ENCODE data around the gene ZNF219.

Gene ZNF219

GRCh38 chr14:21121122-21121521 lies 22.7 kb upstream of the ZNF219 start:
- Histone ChIP-seq H3K4me1 (no peaks in the 10 kb centered on the region), H3K36me3 (no peaks in the 10 kb centered on the region)
- no peak for TF ChIP-seq CTCF (IDR thresholded peaks at IDR 0.05; ENCODE audit: low read depth, low read length)

GRCh38 chr14:21120686-21121085 lies 22.2 kb upstream of the ZNF219 start:
- no peaks in the 10 kb centered on the region for H3K9me3 ChIP-seq
- DNase-seq = no peak
- H3K4me1 ChIP-seq = no peaks in the 10 kb centered on the region
- H3K36me3 ChIP-seq = no peaks in the 10 kb centered on the region
- TF ChIP-seq CTCF (IDR thresholded peaks at IDR 0.05; ENCODE audit: low read depth, low read length) = no peak
- peaks cover 10% of the 10 kb centered on the region; the same call in 1 of the 2 replicates for H3K27me3 ChIP-seq
- no peak overlapping the region for H3K4me3 ChIP-seq (ENCODE audit: low read depth, low read length)

More at GRCh38 chr14:21121122-21121521, 22.7 kb upstream of the ZNF219 start:
- H3K27me3 ChIP-seq = peaks cover 13% of the 10 kb centered on the region; the same call in 1 of the 2 replicates
- DNase-seq = no peak
- H3K4me3 ChIP-seq (ENCODE audit: low read depth, low read length) = no peak overlapping the region
- no peaks in the 10 kb centered on the region for H3K9me3 ChIP-seq

- H3K9me3 ChIP-seq = no peaks in the 10 kb centered on the region
- no peaks in the 10 kb centered on the region for H3K4me1 ChIP-seq
- no peak for DNase-seq
- peaks cover 10% of the 10 kb centered on the region; the same call in 1 of the 2 replicates for H3K27me3 ChIP-seq
- no peak overlapping the region for H3K4me3 ChIP-seq (ENCODE audit: low read depth, low read length)
- TF ChIP-seq CTCF (IDR thresholded peaks at IDR 0.05; ENCODE audit: low read depth, low read length) = no peak
- H3K36me3 ChIP-seq = no peaks in the 10 kb centered on the region
These were observed 20.5 kb upstream of the ZNF219 start for GRCh38 chr14:21118933-21119332.

GRCh38 chr14:21113369-21113768 lies 14.9 kb upstream of the ZNF219 start:
- no peak for DNase-seq
- TF ChIP-seq CTCF (IDR thresholded peaks at IDR 0.05; ENCODE audit: low read depth, low read length) = no peak
- no peaks in the 10 kb centered on the region for H3K27me3 ChIP-seq
- H3K36me3 ChIP-seq = no peaks in the 10 kb centered on the region
- no peak overlapping the region for H3K4me3 ChIP-seq (ENCODE audit: low read depth, low read length)
- no peaks in the 10 kb centered on the region for H3K4me1 ChIP-seq
- no peaks in the 10 kb centered on the region for H3K9me3 ChIP-seq

- H3K27me3 ChIP-seq = no peaks in the 10 kb centered on the region
- H3K36me3 ChIP-seq = no peaks in the 10 kb centered on the region
- no peak for TF ChIP-seq CTCF (IDR thresholded peaks at IDR 0.05; ENCODE audit: low read depth, low read length)
These were observed 13.8 kb upstream of the ZNF219 start for GRCh38 chr14:21112255-21112654.

GRCh38 chr14:21109377-21110138 lies 11.1 kb upstream of the ZNF219 start:
- Histone ChIP-seq H3K4me3 (ENCODE audit: low read depth, low read length) (no peak overlapping the region), H3K4me1 (peaks cover 17% of the 10 kb centered on the region), H3K9me3 (no peaks in the 10 kb centered on the region), H3K27me3 (no peaks in the 10 kb centered on the region), H3K36me3 (no peaks in the 10 kb centered on the region)
- DNase-seq = no peak
- TF ChIP-seq CTCF (IDR thresholded peaks at IDR 0.05; ENCODE audit: low read depth, low read length) = no peak

More at GRCh38 chr14:21112255-21112654, 13.8 kb upstream of the ZNF219 start:
- H3K9me3 ChIP-seq = no peaks in the 10 kb centered on the region
- no peak for DNase-seq
- peaks cover 3% of the 10 kb centered on the region for H3K4me1 ChIP-seq
- H3K4me3 ChIP-seq (ENCODE audit: low read depth, low read length) = no peak overlapping the region

Data from BE2C (cell line).